BE2C (cell line): ENCODE results near the gene GNG4. TPM values are rescaled to one million over a fixed set of nuclear protein-coding genes. Genes with fewer than 3 reads are reported as not detected.
A peak's percentile ranks its signal among the peaks of the same experiment; 100 is the strongest.

Experiments used
- DNase-seq: peaks from one replicate; pipeline ENCODE4 v3.0.0-alpha.2; 2020
- H3K27me3 ChIP-seq: fragments of 250-450 bp; sonication (Bioruptor Pico); 2 replicates; pipeline ENCODE4 v1.5.1; 2020; ENCODE audit warnings: mild to moderate bottlenecking
- H3K36me3 ChIP-seq: fragments of 250-450 bp; sonication (Bioruptor Pico); 2 replicates; pipeline ENCODE4 v1.5.1; 2020; ENCODE audit warnings: mild to moderate bottlenecking
- H3K4me1 ChIP-seq: fragments of 250-450 bp; sonication (Bioruptor Pico); 2 replicates; pipeline ENCODE4 v1.5.1; 2020
- H3K4me3 ChIP-seq: 2 replicates; pipeline ENCODE4 v1.5.1; 2011; ENCODE audit warnings: low read depth, low read length
- H3K9me3 ChIP-seq: fragments of 250-450 bp; sonication (Bioruptor Pico); 2 replicates; pipeline ENCODE4 v1.5.1; 2020
- CTCF ChIP-seq: IDR thresholded peaks from 2 replicates; pipeline ENCODE4 v1.5.1; 2012; ENCODE audit warnings: mild to moderate bottlenecking, low read depth, low read length
- polyA plus RNA-seq: library from polyadenylated mRNA; unstranded; fragments of >200 nt; gene quantifications from one replicate; pipeline ENCODE4 v1.2.1, GENCODE V29; 2012; ENCODE audit warnings: low read depth, missing spikeins; ENCODE audit not compliant: insufficient read length, insufficient read depth

The GNG4 gene
- 22.3 TPM for polyA plus RNA-seq

- Histone ChIP-seq H3K4me3 (peak within 1 kb of the TSS; percentile 95), H3K27me3 (no peaks in the 10 kb centered on the region), H3K9me3 (no peaks in the 10 kb centered on the region), H3K36me3 (no peaks in the 10 kb centered on the region), H3K4me1 (peaks cover 10% of the 10 kb centered on the region)
- TF ChIP-seq CTCF: no peak
- DNase-seq: peak; percentile 78
Observed at GRCh38 chr1:235649368-235650163, at the start of gene GNG4. TSS of gene GNG4 (minus strand) at chr1:235649784. CDS start at chr1:235583838, 65,946 bp downstream.

- no peaks in the 10 kb centered on the region for H3K9me3 ChIP-seq
- H3K4me1 ChIP-seq: no peaks in the 10 kb centered on the region
- no peak for TF ChIP-seq CTCF
- H3K36me3 ChIP-seq: no peaks in the 10 kb centered on the region
- no peak overlapping the region for H3K4me3 ChIP-seq
- no peak for DNase-seq
- no peaks in the 10 kb centered on the region for H3K27me3 ChIP-seq
Observed at GRCh38 chr1:235697508-235697907, 47.9 kb upstream of the GNG4 start.

GRCh38 chr1:235689356-235689755, 39.8 kb upstream of the GNG4 start:
- Histone ChIP-seq H3K4me3 (no peak overlapping the region), H3K36me3 (no peaks in the 10 kb centered on the region), H3K9me3 (no peaks in the 10 kb centered on the region), H3K27me3 (no peaks in the 10 kb centered on the region), H3K4me1 (no peaks in the 10 kb centered on the region)
- no peak for TF ChIP-seq CTCF
- DNase-seq: no peak

GRCh38 chr1:235688096-235688495, 38.5 kb upstream of the GNG4 start:
- no peak for DNase-seq
- H3K9me3 ChIP-seq: no peaks in the 10 kb centered on the region
- H3K4me3 ChIP-seq: no peak overlapping the region
- no peaks in the 10 kb centered on the region for H3K36me3 ChIP-seq
- no peaks in the 10 kb centered on the region for H3K4me1 ChIP-seq
- no peak for TF ChIP-seq CTCF
- H3K27me3 ChIP-seq: no peaks in the 10 kb centered on the region

- H3K36me3 ChIP-seq: no peaks in the 10 kb centered on the region
- no peaks in the 10 kb centered on the region for H3K9me3 ChIP-seq
- no peak for TF ChIP-seq CTCF
- no peak overlapping the region for H3K4me3 ChIP-seq
- H3K4me1 ChIP-seq: no peaks in the 10 kb centered on the region
- no peak for DNase-seq
- no peaks in the 10 kb centered on the region for H3K27me3 ChIP-seq
Observed at GRCh38 chr1:235683653-235684052, 34.1 kb upstream of the GNG4 start.

- Histone ChIP-seq H3K4me3 (no peak overlapping the region), H3K27me3 (no peaks in the 10 kb centered on the region), H3K36me3 (no peaks in the 10 kb centered on the region), H3K9me3 (no peaks in the 10 kb centered on the region), H3K4me1 (no peaks in the 10 kb centered on the region)
- DNase-seq: no peak
- no peak for TF ChIP-seq CTCF
Observed at GRCh38 chr1:235682216-235682615, 32.6 kb upstream of the GNG4 start.
